SKM-1 (cell line): ENCODE measurements around the gene PCNX3.
A peak's percentile ranks its signal among the peaks of the same experiment; 100 is the strongest.

Source experiments
- DNase-seq: peaks from one replicate; lab custom pipeline; 2025; ENCODE audit not compliant: unreplicated experiment; lab: John Stamatoyannopoulos, UW

The PCNX3 gene

GRCh38 chr11:65596520-65596919 is 19.1 kb upstream of the PCNX3 start:
- DNase-seq, result no peak

DNA sequence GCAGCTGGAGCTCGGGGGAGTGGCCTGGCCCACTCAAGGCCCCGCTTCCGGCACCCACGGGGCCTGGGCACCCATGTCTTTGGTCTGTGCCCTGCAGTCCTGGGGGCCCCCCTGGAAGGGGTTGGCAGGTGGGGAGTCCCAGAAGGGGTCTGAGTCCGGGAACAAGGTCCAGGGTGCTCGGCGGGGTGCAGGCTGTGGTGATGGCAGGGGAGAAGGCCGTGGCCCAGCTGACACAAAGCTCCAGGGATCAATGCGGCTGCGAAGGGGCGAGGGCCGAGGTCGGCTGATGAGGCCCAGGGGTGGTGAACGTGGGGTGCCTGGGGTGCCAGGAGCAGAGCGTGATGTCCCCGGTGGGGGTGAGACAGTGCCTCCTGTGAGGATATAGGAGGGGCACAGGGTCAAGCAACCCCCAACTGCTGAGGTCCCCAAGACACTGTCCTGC is 17.3 kb upstream of the PCNX3 start:
- no peak for DNase-seq

DNA sequence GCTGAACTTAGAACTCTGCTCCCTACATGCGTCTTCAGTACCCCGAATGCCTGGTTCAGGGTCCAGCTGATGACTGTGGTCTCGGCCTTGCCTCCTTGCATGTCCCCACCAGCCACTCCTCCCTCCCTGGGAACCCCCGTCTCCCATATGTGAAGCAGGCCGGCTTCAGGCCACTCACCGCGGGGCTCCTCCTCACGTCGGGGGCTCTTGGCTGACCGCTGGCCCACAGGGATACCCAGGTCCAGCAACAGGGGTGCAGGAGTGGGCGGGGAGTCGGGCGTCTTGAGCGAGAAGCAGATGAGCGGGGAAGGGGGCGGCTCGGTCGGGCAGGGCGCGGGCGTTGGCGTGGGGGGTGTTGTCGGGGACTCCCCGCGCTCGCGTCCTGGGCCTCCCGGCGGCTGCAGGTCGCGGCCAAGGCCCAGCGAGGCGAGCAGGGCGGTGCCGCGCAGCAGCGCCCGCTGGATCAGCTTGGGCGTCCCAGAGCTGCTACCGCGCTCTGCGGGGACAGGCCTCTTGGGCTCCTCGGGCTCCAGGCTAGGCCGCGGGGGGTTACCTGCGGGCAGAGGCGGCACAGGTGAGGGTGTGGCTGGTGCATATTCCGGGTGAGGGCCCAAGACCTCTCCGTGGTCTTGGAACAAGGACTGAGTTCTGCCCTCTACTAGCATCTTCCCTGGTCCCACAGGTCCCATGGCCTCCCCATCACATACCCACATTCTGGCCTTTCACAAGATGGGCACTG is 16.2 kb upstream of the PCNX3 start:
- no peak for DNase-seq

- DNase-seq, result no peak
These were observed 15.7 kb upstream of the PCNX3 start for GRCh38 chr11:65599955-65600246.

- DNase-seq, result no peak
These were observed 11.3 kb upstream of the PCNX3 start for GRCh38 chr11:65604258-65604657.

DNA sequence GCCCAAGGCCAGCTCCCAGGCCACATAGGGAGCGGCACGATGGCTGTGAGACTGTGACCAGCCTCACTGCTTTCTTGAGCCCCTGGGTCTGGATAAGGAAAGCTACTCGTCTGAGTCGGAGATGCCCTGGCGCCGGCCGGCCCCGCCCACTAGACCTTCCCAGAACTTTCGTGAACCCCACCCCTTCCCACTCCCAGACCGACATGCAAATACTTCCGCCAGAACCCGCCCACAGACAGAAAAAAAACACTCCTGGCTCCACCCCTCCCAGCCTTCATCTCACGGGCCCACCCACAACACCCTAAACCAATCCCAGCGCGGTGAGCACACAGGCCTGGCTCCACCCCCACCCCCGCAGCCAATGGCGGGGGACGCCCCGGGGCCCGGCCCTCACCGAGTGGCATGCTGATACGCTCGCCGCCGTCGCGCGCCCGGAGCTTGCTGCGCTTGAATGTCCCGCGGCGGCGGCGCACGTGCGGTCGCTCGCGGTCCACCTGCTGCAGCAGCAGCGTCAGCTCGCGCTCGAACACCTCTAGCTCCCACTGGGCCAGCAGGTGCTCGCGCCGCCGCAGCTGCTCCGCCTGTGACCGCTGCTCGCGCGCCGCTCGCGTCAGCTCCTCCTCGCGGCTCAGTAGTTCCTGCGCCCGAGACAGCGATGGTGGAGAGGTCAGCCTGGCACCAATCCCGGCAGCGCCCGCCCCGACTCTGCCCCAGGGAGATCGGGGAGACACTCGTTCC is 8.5 kb upstream of the PCNX3 start:
- no peak for DNase-seq

DNA sequence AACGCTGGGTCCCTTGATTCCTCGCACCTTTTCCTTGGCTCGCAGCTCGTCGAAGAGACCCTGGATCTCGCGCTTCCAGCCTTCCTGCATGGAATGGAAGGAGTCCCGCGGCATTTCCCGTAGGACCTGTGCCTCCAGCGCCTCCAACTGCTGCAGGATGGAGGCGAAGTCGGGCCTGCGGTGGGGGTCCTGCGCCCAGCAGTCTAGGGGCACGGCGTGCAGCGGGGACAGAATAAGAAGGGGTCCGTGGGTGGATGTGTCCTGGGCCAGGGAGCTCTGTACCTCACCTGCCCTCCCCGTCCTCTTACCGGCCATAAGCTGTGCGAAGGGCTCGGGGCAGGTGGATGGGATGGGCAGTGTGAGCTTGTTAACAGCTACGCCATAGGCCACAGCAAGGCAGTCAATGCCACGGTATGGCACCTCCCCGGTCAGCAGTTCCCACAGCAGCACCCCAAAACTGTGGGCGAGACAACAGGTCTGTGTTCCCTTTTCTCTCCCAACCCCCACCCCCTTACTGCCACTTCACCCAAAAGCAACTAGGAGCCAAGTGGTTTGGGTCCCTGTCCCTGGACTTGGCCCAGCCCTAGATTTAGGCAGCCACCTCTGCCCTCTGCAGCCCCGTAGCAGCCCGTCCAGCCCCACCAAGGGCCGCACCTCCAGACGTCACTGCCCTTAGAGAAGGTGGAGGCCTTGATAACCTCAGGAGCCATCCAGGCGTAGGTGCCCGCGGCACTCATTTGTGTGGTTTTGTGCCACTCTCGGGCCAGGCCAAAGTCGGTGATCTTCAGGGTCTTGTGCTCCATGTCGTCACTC is 7.8 kb upstream of the PCNX3 start:
- DNase-seq, result no peak

- DNase-seq, result no peak
These were observed 6.3 kb upstream of the PCNX3 start for GRCh38 chr11:65609229-65609628.

DNA sequence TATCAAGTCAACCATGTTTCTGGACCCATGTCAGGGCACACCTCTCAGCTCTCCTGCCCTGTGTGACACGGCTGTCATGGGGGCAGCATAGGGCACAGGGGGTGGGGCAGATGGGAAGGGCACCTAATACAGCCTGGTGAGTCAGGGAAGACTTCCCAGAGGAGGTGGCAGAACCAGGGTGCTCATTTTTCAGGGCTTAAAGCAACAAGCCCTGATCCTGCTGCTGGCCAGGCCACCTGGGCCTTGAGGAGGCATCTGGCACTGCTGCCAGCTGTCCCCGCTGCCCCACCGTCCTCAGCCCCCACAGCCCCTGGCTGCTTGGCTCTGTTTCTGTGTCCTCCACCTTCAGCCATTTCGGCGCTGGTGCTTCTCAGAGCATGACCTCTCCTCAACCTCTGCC is 5.9 kb upstream of the PCNX3 start:
- no peak for DNase-seq

DNA sequence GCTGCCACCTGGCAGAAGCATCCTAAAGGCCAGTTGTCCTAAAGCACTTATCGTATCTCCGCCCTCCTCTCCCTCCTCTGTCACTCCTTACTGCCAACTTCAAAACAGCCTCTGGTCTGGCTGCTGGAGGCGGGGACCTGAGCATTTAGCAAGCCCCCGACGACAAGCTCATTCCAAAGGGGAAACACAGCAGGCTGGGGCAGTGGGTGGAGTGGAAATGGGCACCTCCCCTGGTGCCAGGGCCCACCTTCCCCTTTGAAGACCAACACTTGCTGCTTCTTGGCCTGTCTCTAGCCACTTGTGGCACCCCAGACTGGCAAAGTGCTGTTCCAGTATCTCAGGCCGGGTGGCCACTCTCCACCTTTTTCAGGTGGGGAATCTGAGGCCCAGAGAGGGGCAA is 5.2 kb upstream of the PCNX3 start:
- DNase-seq, result no peak

GRCh38 chr11:65611028-65611757 is 4.4 kb upstream of the PCNX3 start:
- DNase-seq, result peak; percentile 81

DNA sequence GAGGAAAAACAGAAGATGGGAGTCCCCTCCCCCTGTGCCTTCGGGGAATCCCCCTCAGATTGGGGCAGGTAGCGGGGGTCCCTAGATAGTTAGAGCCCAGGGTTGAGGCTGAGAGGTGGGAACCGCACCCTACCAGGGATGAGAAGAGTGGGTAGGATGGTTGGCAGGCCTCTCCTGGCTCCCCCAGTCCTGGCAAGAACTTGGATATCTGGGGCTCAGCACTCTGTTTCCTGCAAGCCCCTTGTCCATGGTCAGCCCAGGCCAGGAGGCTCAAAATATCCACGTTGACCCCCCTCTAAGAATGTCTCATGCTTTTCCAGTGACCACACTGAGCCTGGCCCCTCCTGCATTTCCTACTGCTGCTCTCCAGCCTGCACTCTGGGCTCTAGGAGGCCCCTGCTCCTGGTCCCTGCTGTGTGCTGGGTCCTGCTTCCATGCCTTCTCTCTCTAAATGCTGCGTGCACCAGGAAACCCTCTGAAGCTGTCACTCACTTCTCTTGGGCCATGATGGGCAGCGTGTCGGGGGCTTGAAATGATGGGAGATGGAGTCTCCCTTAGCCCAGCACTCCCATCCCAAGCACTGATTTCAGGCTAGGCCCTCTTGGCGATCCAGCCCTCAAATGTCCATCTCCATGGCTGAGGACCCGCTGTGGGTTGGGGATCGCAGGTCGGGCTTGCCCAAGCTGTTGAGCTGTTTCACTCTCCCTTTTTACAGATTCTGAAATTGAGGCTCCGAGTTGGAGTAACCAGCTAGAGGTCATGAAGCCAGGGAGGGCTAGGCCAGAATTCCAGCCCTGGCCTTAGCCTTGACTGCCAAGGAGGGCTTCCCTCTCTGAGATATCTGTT is 3.6 kb upstream of the PCNX3 start:
- no peak for DNase-seq

DNA sequence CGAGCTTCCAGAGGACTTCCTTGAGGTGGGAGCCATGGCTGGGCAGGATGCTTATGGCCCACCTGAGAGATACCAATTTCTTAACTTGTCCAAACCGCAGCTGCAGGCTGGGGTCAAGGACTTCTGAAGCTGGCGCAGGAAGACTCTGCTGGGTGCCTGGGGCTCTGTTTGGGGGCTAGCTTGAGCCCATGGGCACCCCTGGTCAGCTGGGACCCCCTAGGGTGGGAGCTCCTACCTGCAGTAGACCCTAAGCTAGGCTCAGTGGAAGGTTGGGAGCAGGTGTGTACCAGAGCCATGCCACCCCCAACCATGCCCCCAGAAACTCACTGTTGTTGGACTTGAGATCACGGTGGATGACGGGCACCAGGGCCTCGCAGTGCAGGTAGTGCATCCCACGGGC is 2.9 kb upstream of the PCNX3 start:
- no peak for DNase-seq

- DNase-seq, result no peak
These were observed 2.3 kb upstream of the PCNX3 start for GRCh38 chr11:65613091-65613928.

DNA sequence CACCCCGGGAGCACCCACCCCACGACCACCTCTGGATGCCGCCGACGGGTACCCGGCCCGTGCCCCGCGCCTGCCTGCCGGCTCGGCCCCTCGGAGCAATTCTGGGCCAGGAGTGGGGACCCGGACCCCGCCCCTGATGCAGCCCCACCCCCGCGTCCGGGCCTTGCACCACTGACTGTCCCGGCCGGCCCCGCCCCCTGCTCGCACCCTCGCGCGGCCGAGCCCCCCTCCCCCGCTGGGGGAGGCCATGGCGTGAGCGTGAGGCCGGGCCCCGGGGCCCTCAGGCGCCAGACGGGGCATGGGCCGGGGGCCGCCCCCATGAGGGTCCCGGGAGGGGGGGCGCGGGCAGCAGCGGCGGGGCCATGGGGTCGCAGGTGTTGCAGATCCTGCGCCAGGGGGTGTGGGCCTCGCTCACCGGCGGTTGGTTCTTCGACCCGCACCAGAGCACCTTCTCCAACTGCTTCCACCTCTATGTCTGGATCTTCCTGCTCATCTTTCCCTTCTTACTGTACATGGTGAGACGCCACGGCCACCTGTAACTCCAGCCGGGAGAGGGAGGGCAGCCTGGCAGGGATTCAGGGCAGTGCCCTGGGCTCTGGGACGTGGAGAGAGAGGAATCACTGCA is 486 bp downstream of the PCNX3 start:
- DNase-seq, result no peak

GRCh38 chr11:65616575-65617001 is 1.0 kb downstream of the PCNX3 start:
- DNase-seq, result no peak

GRCh38 chr11:65617136-65617850 is 1.7 kb downstream of the PCNX3 start:
- no peak for DNase-seq

DNA sequence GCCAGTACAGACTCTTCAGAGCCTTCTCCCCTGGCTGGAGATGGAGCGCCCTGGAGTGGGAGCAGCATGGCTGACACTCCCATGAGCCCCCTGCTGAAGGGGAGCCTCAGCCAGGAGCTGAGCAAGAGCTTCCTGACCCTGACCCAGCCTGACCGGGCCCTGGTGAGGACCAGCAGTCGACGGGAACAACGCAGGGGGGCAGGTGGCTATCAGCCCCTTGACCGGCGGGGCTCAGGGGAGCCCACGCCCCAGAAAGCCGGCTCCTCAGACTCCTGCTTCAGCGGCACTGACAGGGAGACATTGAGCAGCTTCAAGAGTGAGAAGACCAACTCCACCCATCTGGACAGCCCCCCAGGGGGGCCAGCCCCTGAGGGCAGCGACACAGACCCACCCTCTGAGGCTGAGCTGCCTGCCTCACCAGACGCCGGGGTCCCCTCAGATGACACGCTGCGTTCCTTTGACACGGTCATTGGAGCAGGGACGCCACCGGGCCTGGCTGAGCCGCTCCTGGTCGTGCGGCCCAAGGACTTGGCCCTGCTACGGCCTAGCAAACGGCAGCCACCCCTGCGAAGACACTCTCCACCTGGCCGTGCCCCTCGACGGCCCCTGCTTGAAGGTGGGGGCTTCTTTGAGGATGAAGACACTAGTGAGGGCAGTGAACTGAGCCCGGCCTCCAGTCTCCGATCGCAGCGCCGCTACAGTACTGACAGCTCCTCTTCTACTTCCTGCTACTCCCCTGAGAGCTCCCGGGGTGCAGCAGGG is 2.6 kb downstream of the PCNX3 start:
- DNase-seq, result no peak
